Measurements from ENCODE around the gene KRTAP2-3.

Gene KRTAP2-3

GRCh38 chr17:41018541-41018940 is 41.4 kb downstream of the KRTAP2-3 start:
- Histone ChIP-seq H3K36me3 (ENCODE audit: low read length) (no peaks in the 10 kb centered on the region), H3K4me3 (ENCODE audit: insufficient read depth, low read length, poor library complexity, severe bottlenecking) (no peak overlapping the region), H4K20me1 (ENCODE audit: low read depth, low read length) (no peaks in the 10 kb centered on the region), H3K9me2 (replicated peaks; ENCODE audit: insufficient read depth, low read length) (no peaks in the 10 kb centered on the region), H2AFZ (ENCODE audit: low read depth, low read length, severe bottlenecking) (no peak overlapping the region), H3K27ac (ENCODE audit: low read depth, low read length) (no peak overlapping the region), H3K9ac (ENCODE audit: low read length) (no peak overlapping the region), H3K27me3 (ENCODE audit: low read length) (no peaks in the 10 kb centered on the region), H3K4me2 (ENCODE audit: low read depth, low read length, poor library complexity, severe bottlenecking) (no peak overlapping the region), H3F3A (ENCODE audit: insufficient read depth) (no peaks in the 10 kb centered on the region), H3K79me2 (ENCODE audit: insufficient read depth, low read length) (no peaks in the 10 kb centered on the region), H3K9me3 (ENCODE audit: insufficient read depth, low read length) (no peaks in the 10 kb centered on the region)
- TF ChIP-seq EZH2phosphoT487 (conservative IDR thresholded peaks at IDR 0.05; ENCODE audit: low read length) (no peak), CTCF (IDR thresholded peaks at IDR 0.05; ENCODE audit: insufficient read depth, low read length, poor library complexity, severe bottlenecking) (no peak)

- Histone ChIP-seq H3K4me2 (ENCODE audit: low read depth, low read length, poor library complexity, severe bottlenecking) (no peak overlapping the region), H3K9me2 (replicated peaks; ENCODE audit: insufficient read depth, low read length) (no peaks in the 10 kb centered on the region), H3K79me2 (ENCODE audit: insufficient read depth, low read length) (no peaks in the 10 kb centered on the region), H4K20me1 (ENCODE audit: low read depth, low read length) (no peaks in the 10 kb centered on the region), H3K9me3 (ENCODE audit: insufficient read depth, low read length) (no peaks in the 10 kb centered on the region), H3K27ac (ENCODE audit: low read depth, low read length) (no peak overlapping the region), H3K36me3 (ENCODE audit: low read length) (no peaks in the 10 kb centered on the region), H2AFZ (ENCODE audit: low read depth, low read length, severe bottlenecking) (no peak overlapping the region), H3F3A (ENCODE audit: insufficient read depth) (no peaks in the 10 kb centered on the region), H3K9ac (ENCODE audit: low read length) (no peak overlapping the region), H3K4me3 (ENCODE audit: insufficient read depth, low read length, poor library complexity, severe bottlenecking) (no peak overlapping the region), H3K27me3 (ENCODE audit: low read length) (no peaks in the 10 kb centered on the region)
- no peak for TF ChIP-seq EZH2phosphoT487 (conservative IDR thresholded peaks at IDR 0.05; ENCODE audit: low read length)
- TF ChIP-seq CTCF (IDR thresholded peaks at IDR 0.05; ENCODE audit: insufficient read depth, low read length, poor library complexity, severe bottlenecking) = no peak
These were observed 43.2 kb downstream of the KRTAP2-3 start for GRCh38 chr17:41016578-41017215.

- Histone ChIP-seq H3F3A (ENCODE audit: insufficient read depth) (no peaks in the 10 kb centered on the region), H3K27ac (ENCODE audit: low read depth, low read length) (no peak overlapping the region), H3K4me2 (ENCODE audit: low read depth, low read length, poor library complexity, severe bottlenecking) (no peak overlapping the region), H4K20me1 (ENCODE audit: low read depth, low read length) (no peaks in the 10 kb centered on the region), H3K36me3 (ENCODE audit: low read length) (no peaks in the 10 kb centered on the region), H3K9ac (ENCODE audit: low read length) (no peak overlapping the region), H3K27me3 (ENCODE audit: low read length) (no peaks in the 10 kb centered on the region), H3K9me2 (replicated peaks; ENCODE audit: insufficient read depth, low read length) (no peaks in the 10 kb centered on the region), H3K79me2 (ENCODE audit: insufficient read depth, low read length) (no peaks in the 10 kb centered on the region), H3K9me3 (ENCODE audit: insufficient read depth, low read length) (no peaks in the 10 kb centered on the region), H3K4me3 (ENCODE audit: insufficient read depth, low read length, poor library complexity, severe bottlenecking) (no peak overlapping the region), H2AFZ (ENCODE audit: low read depth, low read length, severe bottlenecking) (no peak overlapping the region)
- TF ChIP-seq CTCF (IDR thresholded peaks at IDR 0.05; ENCODE audit: insufficient read depth, low read length, poor library complexity, severe bottlenecking) = no peak
- no peak for TF ChIP-seq EZH2phosphoT487 (conservative IDR thresholded peaks at IDR 0.05; ENCODE audit: low read length)
These were observed 44.5 kb downstream of the KRTAP2-3 start for GRCh38 chr17:41015454-41015853.

Measured in SU-DHL-6 (cell line).